NCI-H1436 treated with DMSO at 0.1 percent for 48 hours (cell line): ENCODE results near the gene DAB2.
"Not testable (repeated sequence)": the region's sequence is repeated elsewhere in the genome, so short reads cannot be mapped to it uniquely, and the experiment has no call there.

Experiments
- DNase-seq: peaks from one replicate; lab custom pipeline; 2025; lab: John Stamatoyannopoulos, UW

The DAB2 gene

GRCh38 chr5:39340506-39340905 lies 84.3 kb downstream of the DAB2 start:
- no peak for DNase-seq

DNA sequence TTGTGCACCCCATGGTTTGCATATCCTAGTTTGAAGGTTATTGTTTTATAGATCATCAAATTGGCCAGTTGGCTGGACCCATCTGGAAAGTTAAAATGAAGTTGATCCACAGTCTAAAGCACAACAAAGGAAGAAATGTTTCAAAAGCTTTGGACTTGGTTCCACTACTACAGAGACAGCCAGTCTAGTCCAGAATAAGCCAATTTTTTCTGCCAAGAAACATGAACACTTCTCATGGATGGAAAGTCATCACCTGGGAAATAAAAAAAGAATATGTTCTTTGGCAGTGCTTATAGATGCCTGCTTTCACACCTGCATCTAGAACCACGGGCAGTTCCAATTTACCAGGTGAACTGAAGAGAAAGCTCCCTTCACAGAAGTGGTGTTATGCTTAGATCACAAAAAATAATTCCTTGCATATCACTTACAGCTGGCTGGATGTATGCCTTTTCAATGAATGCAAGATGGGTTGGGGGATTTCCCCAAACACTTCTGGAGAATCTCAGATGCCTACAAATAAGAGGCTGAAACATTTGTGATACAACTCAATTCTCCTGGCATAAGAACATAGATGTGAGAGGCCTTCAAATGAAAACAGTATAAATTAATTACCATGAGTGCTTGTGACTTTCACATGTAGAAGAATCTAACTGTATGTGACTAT lies 87.4 kb downstream of the DAB2 start:
- DNase-seq = no peak

- not testable (repeated sequence) for DNase-seq
Measured at GRCh38 chr5:39334296-39334695, 90.5 kb downstream of the DAB2 start.

DNA sequence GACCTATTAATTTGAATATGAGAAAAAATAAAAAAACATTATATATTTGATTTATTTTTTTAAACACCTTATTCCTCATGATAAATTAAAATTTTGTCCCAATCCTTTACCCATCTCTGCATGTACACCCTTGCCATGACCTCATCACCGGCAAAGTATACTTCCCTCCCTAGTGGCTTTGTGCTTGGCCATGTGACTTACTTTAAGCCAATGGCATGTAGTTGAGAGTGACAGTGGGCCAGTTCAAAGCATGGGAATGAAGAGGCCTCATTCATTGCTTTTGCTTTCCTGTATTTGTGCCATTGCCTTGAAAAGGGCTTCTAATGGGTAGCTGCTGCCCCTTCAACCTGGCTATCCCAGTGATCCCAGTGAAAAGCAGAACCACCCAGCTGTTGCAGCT lies 91.7 kb downstream of the DAB2 start:
- DNase-seq = no peak

GRCh38 chr5:39331861-39332381 lies 92.9 kb downstream of the DAB2 start:
- no peak for DNase-seq

GRCh38 chr5:39328731-39329130 lies 96.0 kb downstream of the DAB2 start:
- DNase-seq = no peak

- DNase-seq = no peak
Measured at GRCh38 chr5:39323542-39323941, 101.2 kb downstream of the DAB2 start.
